Heart left ventricle (tissue), 16 donors: Measurements from ENCODE around the gene PRTG. TPM values are rescaled to one million over a fixed set of nuclear protein-coding genes. Genes with fewer than 3 reads are reported as not detected.

Experiments
- ATAC-seq, 4 donors: fragments of 200-7000 bp; cut with Tn5 transposase; one replicate each; pipeline ENCODE4 v1.9.1; 2020 to 2022; ENCODE audit warnings: moderate library complexity in 4 of 4, mild to moderate bottlenecking in 3 of 4, moderate number of reproducible peaks in 1 of 4
- DNase-seq, 5 donors: peaks; one replicate each; pipeline ENCODE4 v3.0.0-alpha.2; 2020
- H3K27ac ChIP-seq, 12 donors: fragments of 200-600 bp; sonication (generic) in 4 of 12; one replicate each; pipeline versions ENCODE4 v1.5.0 to v1.8.0; 2016 to 2022; ENCODE audit warnings: mild to moderate bottlenecking in 2 of 12
- H3K27me3 ChIP-seq, 9 donors: fragments of 200-600 bp; sonication (generic) in 2 of 9; one replicate each; pipeline versions ENCODE4 v1.5.1 to v1.8.0; 2016 to 2022; ENCODE audit warnings: mild to moderate bottlenecking in 3 of 9
- H3K36me3 ChIP-seq, 9 donors: fragments of 200-600 bp; sonication (generic) in 2 of 9; one replicate each; pipeline versions ENCODE4 v1.5.0 to v1.8.0; 2018 to 2022; ENCODE audit warnings: mild to moderate bottlenecking in 2 of 9
- H3K4me1 ChIP-seq, 12 donors: fragments of 200-600 bp; sonication (generic) in 4 of 12; one replicate each; pipeline versions ENCODE4 v1.5.0 to v1.8.0; 2016 to 2022; ENCODE audit warnings: mild to moderate bottlenecking in 3 of 12
- H3K4me3 ChIP-seq, 12 donors: fragments of 200-600 bp; sonication (generic) in 4 of 12; one replicate each; pipeline versions ENCODE4 v1.5.0 to v1.8.0; 2017 to 2022; ENCODE audit warnings: mild to moderate bottlenecking in 9 of 12, moderate library complexity in 4 of 12
- H3K9me3 ChIP-seq, 12 donors: fragments of 200-600 bp; sonication (generic) in 4 of 12; one replicate each; pipeline versions ENCODE4 v1.5.0 to v1.8.0; 2016 to 2022; ENCODE audit warnings: mild to moderate bottlenecking in 1 of 12
- CTCF ChIP-seq, 12 donors: fragments of 200-600 bp; sonication (generic) in 4 of 12; IDR thresholded peaks; one replicate each; pipeline versions ENCODE4 v1.5.0 to v1.8.0; 2018 to 2022; ENCODE audit warnings: antibody characterized with exemption in 12 of 12, mild to moderate bottlenecking in 5 of 12
- POLR2A ChIP-seq, 2 donors: fragments of 450-650 bp; IDR thresholded peaks; one replicate each; pipeline ENCODE4 v1.6.1; 2017; ENCODE audit warnings: antibody characterized with exemption in 2 of 2, mild to moderate bottlenecking in 2 of 2, moderate library complexity in 2 of 2
- WGBS, 4 donors: extraction: QIAGEN DNeasy Blood & Tissue Kit in 2 of 4; methylation state at CpG; one replicate each; pipeline versions ENCODE4 v1.1.5 to v1.1.7; 2013 to 2018; 5-methylcytosine and 5-hydroxymethylcytosine counted together
- intact Hi-C, 10 donors: fragments of 100-400 bp; cut with DNase I; formaldehyde crosslinking; loops; one replicate each; pipeline versions ENCODE4 v1.11.1 to v1.14.2; 2022
- polyA plus RNA-seq, 2 donors: library from polyadenylated mRNA; stranded (reverse); fragments of 200-250 nt; gene quantifications; one replicate each; pipeline ENCODE4 v1.2.3, GENCODE V29; 2013
- total RNA-seq, 9 donors: library from RNA; depleted of rRNA in 2 of 9; stranded (reverse); fragments of >200 nt in 2 of 9; fragmentation: NEBNext Ultra II Directional in 3 of 9; extraction: Animal tissue kit (Norgen Biotek cat#: 25700) in 3 of 9; gene quantifications; one replicate each; pipeline versions ENCODE4 v1.1.0 to v1.2.4, GENCODE V29; 2016 to 2023
- donor health status: ischemic (EF 13 %, LVEDD 7.1; RV severe dilation, severe dysfunction).
- donor health status: healthy with polysubstance abuse.
- donor health status: DM: no; HTN: yes; CAD: no.
- donor health status: DM: no; HTN: no; CAD: no.
- donor health status: ischemic (EF 25% LVEDD 6.9; RV normal size, moderate dysfunction).
- donor health status: ischemic (EF 25% LVEDD 5.7; RV mildly dilated, moderate dysfunction).
- donor health status: healthy.
- donor health status: DM: yes; HTN: yes; CAD: no.
- donor health status: ischemic (EF 35%, LVEDD 5.7; RV mildly dilated, moderate dysfunction).
- donor health status: nonischemic (EF 11% LVEDD 7.7; RV severe dilation, severe dysfunction).
- donor health status: DM: yes; HTN: yes; CAD: no.
- donor health status: PGD.
- donor health status: ischemic (EF 29% LVEDD 5.4; RV normal size, mild dysfunction).
- donor health status: nonischemic (EF 23%, LVEDD 6.1; RV moderate dilation, normal function).

PRTG gene
- total and polyA plus RNA-seq, 11 donors: 0.19 to 2.1 (median 1.1) TPM

- Histone ChIP-seq H3K4me3 (no peak overlapping the region), H3K4me1 (no peaks in the 10 kb centered on the region), H3K27me3 (no peaks in the 10 kb centered on the region), H3K9me3 (peaks cover 0 to 28% (median 0%) of the 10 kb centered on the region in 12 donors), H3K36me3 (no peaks in the 10 kb centered on the region), H3K27ac (no peak overlapping the region)
- DNase-seq (no peak), ATAC-seq (no peak)
- no peak for TF ChIP-seq POLR2A (IDR thresholded peaks at IDR 0.05)
- no peak for TF ChIP-seq CTCF (IDR thresholded peaks at IDR 0.05)
- intact Hi-C loops: no loop called here
- WGBS, 4 donors: 85 to 95% (median 91%) methylated on average over 2 of the region's 2 CpGs
Observed at GRCh38 chr15:55564347-55565145, 178.4 kb downstream of the PRTG start.

- intact Hi-C loops: no loop called here
- Histone ChIP-seq H3K27me3 (no peaks in the 10 kb centered on the region), H3K9me3 (peaks cover 0 to 28% (median 0%) of the 10 kb centered on the region in 12 donors), H3K27ac (no peak overlapping the region), H3K4me3 (no peak overlapping the region), H3K4me1 (no peaks in the 10 kb centered on the region), H3K36me3 (no peaks in the 10 kb centered on the region)
- 81 to 99% (median 94%) methylated on average over 3 of the region's 3 CpGs for WGBS, 4 donors
- no peak for DNase-seq
- ATAC-seq: no peak
- TF ChIP-seq POLR2A (IDR thresholded peaks at IDR 0.05) (no peak), CTCF (IDR thresholded peaks at IDR 0.05) (no peak)
Observed at GRCh38 chr15:55562601-55563000, 180.4 kb downstream of the PRTG start.

Other genes starting within 250 kb of the PRTG start
- gene DNAAF4, start 234.9 kb downstream of the PRTG start, total RNA-seq: under 1 TPM in 4 of 9 donors, not detected in 5; 0.12 to 0.64 (median 0.42) TPM
- 1 to 10 TPM in 1 of 2 donors, under 1 TPM in 1; 0.65 to 2.3 TPM for gene DNAAF4, start 234.9 kb downstream of the PRTG start, polyA plus RNA-seq
- 1 to 10 TPM; 3.9 to 8.2 (median 4.9) TPM for gene PYGO1, start 154.8 kb downstream of the PRTG start, total RNA-seq
- gene PYGO1, start 154.8 kb downstream of the PRTG start, polyA plus RNA-seq: 1 to 10 TPM; 1.1 to 2.1 TPM